ENCODE results near the gene SARDH.
A peak's percentile ranks its signal among the peaks of the same experiment; 100 is the strongest.

Gene SARDH

DNA sequence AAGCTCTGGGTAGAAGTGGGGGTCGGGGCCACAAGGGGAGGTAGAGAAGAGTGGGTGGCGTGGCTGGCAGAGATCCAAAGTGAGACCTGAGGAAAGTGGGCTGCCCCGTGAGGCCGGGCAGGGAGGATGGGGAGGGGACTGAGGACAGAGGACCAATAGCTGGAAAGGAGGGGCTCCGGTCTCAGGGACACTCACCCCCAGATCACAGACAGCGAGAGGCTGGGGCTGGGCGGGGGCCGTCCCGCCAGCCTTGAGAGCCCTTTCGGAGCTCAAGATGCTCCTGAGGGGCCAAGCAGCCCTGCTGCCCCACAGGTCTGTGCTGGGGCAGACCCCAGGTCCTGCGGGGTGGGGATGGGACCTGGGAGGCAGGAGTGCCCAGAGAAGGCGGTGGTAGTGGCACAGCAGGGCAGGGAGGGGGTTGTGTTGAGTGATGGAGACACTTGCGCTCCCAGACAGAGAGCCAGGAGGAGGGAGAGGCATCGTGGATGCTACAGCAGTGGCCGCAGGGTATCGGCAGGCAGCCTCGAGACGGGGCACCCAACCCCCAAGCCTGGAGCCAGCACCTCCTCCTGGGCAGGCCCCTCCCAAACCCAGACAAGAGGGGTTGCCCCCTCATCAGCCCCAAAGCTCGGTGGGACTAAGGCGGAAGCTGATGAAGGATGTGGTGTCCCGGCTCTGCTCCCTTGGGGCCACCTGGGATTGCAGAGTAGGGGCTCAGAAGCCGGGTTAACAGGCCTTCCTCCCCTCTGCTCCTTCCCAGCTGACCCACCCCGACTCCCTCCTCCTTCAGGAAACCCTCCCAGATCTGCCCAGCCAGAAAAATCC, 3.4 kb downstream of the SARDH start:
- ATAC-seq (ENCODE audit: insufficient read depth, low read depth) (peak; percentile 78), DNase-seq (peak; percentile 61)
- H3K4me3 ChIP-seq (ENCODE audit: low read depth in 1 of 2, low read length in 2 of 2) = no peak overlapping the region
- peaks cover 5% of the 10 kb centered on the region for H4K20me1 ChIP-seq (ENCODE audit: insufficient read depth, low read length)
- H3K79me2 ChIP-seq (ENCODE audit: insufficient read depth, low read length) = no peaks in the 10 kb centered on the region
- no peak overlapping the region for H3K27ac ChIP-seq (ENCODE audit: low read length)
- H3K9me3 ChIP-seq (ENCODE audit: insufficient read depth, low read length, severe bottlenecking) = no peaks in the 10 kb centered on the region
- H3K4me1 ChIP-seq (ENCODE audit: insufficient read depth, low read length) = peaks cover 14% of the 10 kb centered on the region
- H3K4me2 ChIP-seq (ENCODE audit: insufficient read depth, low read length) = no peak overlapping the region
- H3K9ac ChIP-seq (ENCODE audit: low read depth, low read length) = no peak overlapping the region
- no peaks in the 10 kb centered on the region for H3K36me3 ChIP-seq (ENCODE audit: insufficient read depth, low read length)
- no peaks in the 10 kb centered on the region for H3K27me3 ChIP-seq (ENCODE audit: insufficient read depth, low read length, poor library complexity)
- no peak for TF ChIP-seq EZH2 (IDR thresholded peaks at IDR 0.05; ENCODE audit: borderline replicate concordance, low read depth, low read length, severe bottlenecking)
- TF ChIP-seq, protein P1, sequence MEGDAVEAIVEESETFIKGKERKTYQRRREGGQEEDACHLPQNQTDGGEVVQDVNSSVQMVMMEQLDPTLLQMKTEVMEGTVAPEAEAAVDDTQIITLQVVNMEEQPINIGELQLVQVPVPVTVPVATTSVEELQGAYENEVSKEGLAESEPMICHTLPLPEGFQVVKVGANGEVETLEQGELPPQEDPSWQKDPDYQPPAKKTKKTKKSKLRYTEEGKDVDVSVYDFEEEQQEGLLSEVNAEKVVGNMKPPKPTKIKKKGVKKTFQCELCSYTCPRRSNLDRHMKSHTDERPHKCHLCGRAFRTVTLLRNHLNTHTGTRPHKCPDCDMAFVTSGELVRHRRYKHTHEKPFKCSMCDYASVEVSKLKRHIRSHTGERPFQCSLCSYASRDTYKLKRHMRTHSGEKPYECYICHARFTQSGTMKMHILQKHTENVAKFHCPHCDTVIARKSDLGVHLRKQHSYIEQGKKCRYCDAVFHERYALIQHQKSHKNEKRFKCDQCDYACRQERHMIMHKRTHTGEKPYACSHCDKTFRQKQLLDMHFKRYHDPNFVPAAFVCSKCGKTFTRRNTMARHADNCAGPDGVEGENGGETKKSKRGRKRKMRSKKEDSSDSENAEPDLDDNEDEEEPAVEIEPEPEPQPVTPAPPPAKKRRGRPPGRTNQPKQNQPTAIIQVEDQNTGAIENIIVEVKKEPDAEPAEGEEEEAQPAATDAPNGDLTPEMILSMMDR (IDR thresholded peaks at IDR 0.05; ENCODE audit: borderline replicate concordance, extremely low read depth, low read length, poor library complexity, severe bottlenecking) = no peak
- H2AFZ ChIP-seq (ENCODE audit: low read depth, low read length) = no peak overlapping the region

DNA sequence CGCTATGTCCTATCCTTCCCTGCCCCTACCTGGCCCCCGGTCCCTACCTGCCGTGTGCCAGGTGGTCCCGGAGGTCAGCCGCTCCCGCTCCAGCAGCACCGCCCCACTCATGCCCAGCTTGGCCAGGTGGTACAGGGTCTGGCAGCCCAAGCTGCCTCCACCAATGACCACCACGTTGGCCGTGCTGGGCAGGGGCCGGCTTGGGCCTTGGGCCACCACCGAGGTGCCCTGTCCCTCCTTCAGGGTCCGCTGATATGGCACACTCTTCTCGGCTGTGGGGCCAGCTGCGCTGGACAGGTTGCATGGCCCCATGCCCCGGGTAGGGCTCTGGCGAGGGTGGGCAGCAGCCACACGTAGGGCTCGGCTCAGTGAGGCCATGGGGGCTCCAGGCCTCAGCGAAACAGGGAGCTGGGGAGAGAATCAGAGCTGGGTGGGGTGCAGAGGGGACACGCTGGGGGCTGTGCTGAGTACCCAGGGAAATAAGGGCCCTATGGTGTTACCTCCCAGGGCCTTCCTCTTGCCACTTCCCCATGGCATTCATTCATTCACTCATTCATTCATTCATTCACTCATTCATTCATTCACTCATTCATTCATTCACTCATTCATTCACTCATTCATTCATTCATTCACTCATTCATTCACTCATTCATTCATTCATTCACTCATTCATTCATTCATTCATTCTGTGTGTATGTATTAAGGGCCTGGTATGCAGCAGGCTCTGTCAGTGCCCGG, 4.2 kb downstream of the SARDH start:
- H3K9me3 ChIP-seq (ENCODE audit: insufficient read depth, low read length, severe bottlenecking) = no peaks in the 10 kb centered on the region
- peaks cover 14% of the 10 kb centered on the region for H3K4me1 ChIP-seq (ENCODE audit: insufficient read depth, low read length)
- ATAC-seq (ENCODE audit: insufficient read depth, low read depth) (no peak), DNase-seq (no peak)
- no peak overlapping the region for H3K9ac ChIP-seq (ENCODE audit: low read depth, low read length)
- H4K20me1 ChIP-seq (ENCODE audit: insufficient read depth, low read length) = peaks cover 5% of the 10 kb centered on the region
- H3K79me2 ChIP-seq (ENCODE audit: insufficient read depth, low read length) = no peaks in the 10 kb centered on the region
- H3K27ac ChIP-seq (ENCODE audit: low read length) = no peak overlapping the region
- H2AFZ ChIP-seq (ENCODE audit: low read depth, low read length) = no peak overlapping the region
- TF ChIP-seq EZH2 (IDR thresholded peaks at IDR 0.05; ENCODE audit: borderline replicate concordance, low read depth, low read length, severe bottlenecking) = no peak
- TF ChIP-seq, protein P1 (IDR thresholded peaks at IDR 0.05; ENCODE audit: borderline replicate concordance, extremely low read depth, low read length, poor library complexity, severe bottlenecking) = no peak
- H3K4me3 ChIP-seq (ENCODE audit: low read depth in 1 of 2, low read length in 2 of 2) = no peak overlapping the region
- H3K36me3 ChIP-seq (ENCODE audit: insufficient read depth, low read length) = no peaks in the 10 kb centered on the region
- H3K4me2 ChIP-seq (ENCODE audit: insufficient read depth, low read length) = no peak overlapping the region
- no peaks in the 10 kb centered on the region for H3K27me3 ChIP-seq (ENCODE audit: insufficient read depth, low read length, poor library complexity)

DNA sequence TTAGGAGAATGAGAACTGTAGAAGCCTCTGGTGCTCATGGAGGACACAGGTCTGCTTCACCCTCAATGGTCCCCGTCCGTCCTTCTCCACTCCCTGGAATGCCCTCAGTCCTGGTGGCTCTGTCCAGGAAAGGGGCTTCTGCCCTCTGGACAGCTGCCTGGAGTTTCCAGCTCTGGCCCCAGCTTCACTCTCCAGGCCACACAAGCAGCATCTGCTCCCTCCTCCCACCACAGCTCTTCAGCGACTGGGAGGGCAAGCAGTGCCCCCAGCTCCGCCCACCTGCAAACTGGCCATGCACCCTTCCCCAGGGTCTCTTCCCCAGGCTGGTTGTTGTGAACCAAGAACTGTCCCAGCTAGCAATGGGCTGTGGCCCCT, 4.7 kb downstream of the SARDH start:
- H4K20me1 ChIP-seq (ENCODE audit: insufficient read depth, low read length) = peaks cover 5% of the 10 kb centered on the region
- no peak overlapping the region for H3K4me2 ChIP-seq (ENCODE audit: insufficient read depth, low read length)
- TF ChIP-seq EZH2 (IDR thresholded peaks at IDR 0.05; ENCODE audit: borderline replicate concordance, low read depth, low read length, severe bottlenecking) = no peak
- TF ChIP-seq, protein P1 (IDR thresholded peaks at IDR 0.05; ENCODE audit: borderline replicate concordance, extremely low read depth, low read length, poor library complexity, severe bottlenecking) = no peak
- peaks cover 14% of the 10 kb centered on the region for H3K4me1 ChIP-seq (ENCODE audit: insufficient read depth, low read length)
- DNase-seq (no peak), ATAC-seq (ENCODE audit: insufficient read depth, low read depth) (no peak)
- no peak overlapping the region for H3K9ac ChIP-seq (ENCODE audit: low read depth, low read length)
- H3K36me3 ChIP-seq (ENCODE audit: insufficient read depth, low read length) = no peaks in the 10 kb centered on the region
- no peak overlapping the region for H3K27ac ChIP-seq (ENCODE audit: low read length)
- H3K9me3 ChIP-seq (ENCODE audit: insufficient read depth, low read length, severe bottlenecking) = no peaks in the 10 kb centered on the region
- H3K79me2 ChIP-seq (ENCODE audit: insufficient read depth, low read length) = no peaks in the 10 kb centered on the region
- H3K4me3 ChIP-seq (ENCODE audit: low read depth in 1 of 2, low read length in 2 of 2) = no peak overlapping the region
- no peaks in the 10 kb centered on the region for H3K27me3 ChIP-seq (ENCODE audit: insufficient read depth, low read length, poor library complexity)
- H2AFZ ChIP-seq (ENCODE audit: low read depth, low read length) = no peak overlapping the region
